ENCODE data around the gene TMED1.
"Not testable (repeated sequence)": the region's sequence is repeated elsewhere in the genome, so short reads cannot be mapped to it uniquely, and the experiment has no call there.

The TMED1 gene

GRCh38 chr19:10862561-10863106, 26.6 kb upstream of the TMED1 start:
- DNase-seq (ENCODE audit: low read depth) = no peak

DNA sequence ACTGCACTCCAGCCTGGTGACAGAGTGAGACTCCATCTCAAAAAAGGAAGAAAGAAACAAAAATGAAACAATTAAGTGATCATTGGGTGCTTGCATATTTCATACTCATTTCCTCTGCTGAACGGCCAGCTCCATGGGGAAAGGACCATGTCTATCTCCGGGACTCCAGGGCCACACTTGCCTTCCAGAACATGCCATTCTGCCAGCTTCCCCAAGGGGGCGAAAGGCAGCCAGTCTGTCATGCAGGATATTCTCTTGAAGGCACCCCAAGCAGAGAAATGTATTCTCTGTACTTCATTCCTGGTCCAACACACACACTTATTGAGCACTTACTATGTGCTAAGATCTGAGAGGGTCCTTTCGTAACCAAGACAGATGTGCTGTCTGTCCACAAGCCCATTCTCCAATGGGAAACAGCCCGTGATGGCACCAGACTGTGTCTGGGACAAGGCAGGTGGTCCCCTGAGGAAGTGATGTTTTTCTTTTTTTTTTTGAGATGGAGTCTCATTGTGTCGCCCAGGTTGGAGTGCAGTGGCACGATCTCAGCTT, 25.2 kb upstream of the TMED1 start:
- no peak for DNase-seq (ENCODE audit: low read depth)

DNA sequence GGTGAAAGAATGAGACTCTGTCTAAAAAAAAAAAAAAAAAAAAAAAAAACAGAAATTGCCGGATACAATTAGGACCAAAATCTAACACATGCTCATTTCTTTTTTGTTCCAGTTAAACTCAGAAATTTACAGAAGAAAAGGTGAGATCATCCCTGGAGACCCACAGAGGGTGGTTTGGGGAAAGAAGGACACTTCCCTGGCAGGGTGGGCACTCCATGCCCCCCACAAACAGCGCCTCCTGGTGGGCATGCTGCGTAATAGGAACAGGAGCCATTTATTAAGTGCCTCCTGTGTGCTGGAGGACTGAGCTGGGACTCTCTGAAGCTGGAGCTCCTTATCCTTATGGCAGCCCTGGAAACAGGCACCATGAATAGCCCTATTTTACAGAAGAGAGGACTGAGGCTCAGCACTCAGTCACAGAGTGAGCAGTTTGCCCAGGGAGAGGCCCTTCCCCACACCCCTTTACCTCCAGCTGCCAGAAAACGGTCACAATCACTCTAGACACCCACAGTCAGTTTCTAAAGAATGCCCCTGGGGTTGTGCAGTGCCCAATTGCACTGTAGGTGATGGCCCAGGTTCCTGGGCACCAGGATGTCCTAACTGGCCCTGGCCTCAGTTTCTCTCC, 22.3 kb upstream of the TMED1 start:
- no peak for DNase-seq (ENCODE audit: low read depth)

- not testable (repeated sequence) for DNase-seq (ENCODE audit: low read depth)
Measured at GRCh38 chr19:10856899-10857298, 20.9 kb upstream of the TMED1 start.

GRCh38 chr19:10855879-10856522, 20.0 kb upstream of the TMED1 start:
- DNase-seq (ENCODE audit: low read depth) = no peak

DNA sequence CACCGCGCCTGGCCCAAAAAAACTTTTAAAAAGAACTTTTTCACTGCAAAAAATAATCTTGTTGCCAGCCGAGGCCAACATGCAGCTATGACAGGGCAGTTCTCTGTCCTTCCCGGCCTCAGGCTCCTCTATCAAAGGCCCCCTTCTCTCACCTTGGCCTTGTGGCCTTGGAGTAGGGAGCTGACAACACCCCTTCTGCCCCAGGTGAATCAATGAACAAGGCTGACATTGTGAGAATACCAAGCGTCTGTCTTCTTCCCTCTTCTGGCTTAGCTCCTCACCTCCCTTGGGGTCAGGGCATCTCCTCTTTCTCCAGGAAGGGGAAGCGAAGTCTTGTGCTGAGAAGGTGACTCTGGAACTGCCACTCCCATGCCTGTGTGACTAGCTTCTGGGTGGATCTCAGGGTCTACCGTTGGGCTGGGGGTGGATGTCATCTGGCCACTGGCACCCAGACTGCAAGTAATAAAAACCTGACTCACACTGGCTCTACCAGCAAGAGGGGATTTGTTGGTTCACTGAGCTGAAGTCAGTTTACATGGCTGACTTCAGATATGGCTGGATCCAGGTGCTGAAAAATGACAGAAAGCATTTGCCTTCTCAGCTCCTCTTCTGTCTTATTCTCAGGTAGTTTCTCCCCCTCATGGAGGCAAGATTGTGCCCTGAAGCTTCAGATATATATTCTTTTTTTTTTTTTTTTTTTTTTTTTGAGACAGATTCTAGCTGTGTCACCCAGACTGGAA, 18.5 kb upstream of the TMED1 start:
- no peak for DNase-seq (ENCODE audit: low read depth)

- DNase-seq (ENCODE audit: low read depth) = no peak
Measured at GRCh38 chr19:10852941-10853340, 16.9 kb upstream of the TMED1 start.

GRCh38 chr19:10852098-10852800, 16.2 kb upstream of the TMED1 start:
- DNase-seq (ENCODE audit: low read depth) = peak; percentile 49

GRCh38 chr19:10850631-10851030, 14.6 kb upstream of the TMED1 start:
- DNase-seq (ENCODE audit: low read depth) = no peak

DNA sequence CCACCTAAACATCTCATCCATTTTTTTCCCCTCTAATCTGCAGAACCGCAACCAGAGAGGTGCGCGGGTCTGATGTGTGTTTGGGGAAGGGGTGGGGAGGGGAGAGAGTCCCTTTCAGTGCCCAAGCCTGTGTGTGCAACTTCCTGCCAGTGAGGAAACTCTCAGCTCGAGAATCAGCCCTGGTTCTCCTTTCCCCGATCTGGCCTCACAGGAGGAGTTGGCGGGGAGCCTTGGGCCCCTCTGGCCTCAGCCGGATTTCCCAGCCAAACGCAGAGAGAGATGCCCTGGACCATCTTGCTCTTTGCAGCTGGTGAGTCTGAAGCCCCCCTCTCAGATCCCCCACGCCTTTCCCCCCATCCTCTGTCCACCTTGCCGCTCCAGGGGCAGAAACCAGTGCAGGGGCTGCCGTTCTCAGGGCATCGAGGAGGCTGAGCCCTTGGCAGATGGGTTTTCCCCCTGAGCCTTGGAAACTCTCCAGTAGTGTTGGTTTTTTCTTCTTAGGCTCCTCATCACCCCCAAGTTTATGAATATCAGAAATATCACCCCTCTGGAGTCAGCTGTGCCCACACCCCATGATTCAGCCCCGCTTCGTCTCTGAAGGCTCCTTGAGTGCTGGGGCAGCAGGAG, 12.3 kb upstream of the TMED1 start, which contains the start of gene C19orf38:
Gene C19orf38 (plus strand): TSS at position 186 of the 627 bp plus-strand sequence. CDS start 94 bp downstream, at position 280.
- no peak for DNase-seq (ENCODE audit: low read depth)

- DNase-seq (ENCODE audit: low read depth) = no peak
Measured at GRCh38 chr19:10846500-10847202, 10.6 kb upstream of the TMED1 start.

- DNase-seq (ENCODE audit: low read depth) = no peak
Measured at GRCh38 chr19:10842788-10843187, 6.8 kb upstream of the TMED1 start.

- no peak for DNase-seq (ENCODE audit: low read depth)
Measured at GRCh38 chr19:10839114-10840050, 3.4 kb upstream of the TMED1 start.

DNA sequence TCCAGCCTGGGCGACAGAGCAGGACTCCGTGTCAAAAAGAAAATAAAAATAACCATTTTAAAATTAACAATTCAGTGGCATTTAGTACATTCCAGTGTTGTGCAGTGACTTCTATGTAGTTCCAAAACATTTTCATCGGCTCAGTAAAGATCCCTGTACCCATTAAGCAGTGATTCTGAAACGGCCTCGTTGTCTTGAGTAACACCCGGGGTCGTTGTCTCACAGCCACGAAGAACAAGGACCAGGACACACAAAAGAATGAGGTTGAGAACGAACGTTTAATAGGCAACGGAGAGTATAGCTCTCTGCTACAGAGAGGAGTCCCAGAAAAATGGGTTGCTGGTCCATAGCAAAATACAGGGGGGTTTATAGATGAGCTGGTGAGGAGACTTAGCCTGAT, 2.4 kb upstream of the TMED1 start:
- DNase-seq (ENCODE audit: low read depth) = no peak

GRCh38 chr19:10837649-10838048, 1.6 kb upstream of the TMED1 start:
- not testable (repeated sequence) for DNase-seq (ENCODE audit: low read depth)

- peak; percentile 55 for DNase-seq (ENCODE audit: low read depth)
Measured at GRCh38 chr19:10836479-10837330, 693 bp upstream of the TMED1 start.

GRCh38 chr19:10835089-10835753, 791 bp downstream of the TMED1 start:
- DNase-seq (ENCODE audit: low read depth) = no peak

DNA sequence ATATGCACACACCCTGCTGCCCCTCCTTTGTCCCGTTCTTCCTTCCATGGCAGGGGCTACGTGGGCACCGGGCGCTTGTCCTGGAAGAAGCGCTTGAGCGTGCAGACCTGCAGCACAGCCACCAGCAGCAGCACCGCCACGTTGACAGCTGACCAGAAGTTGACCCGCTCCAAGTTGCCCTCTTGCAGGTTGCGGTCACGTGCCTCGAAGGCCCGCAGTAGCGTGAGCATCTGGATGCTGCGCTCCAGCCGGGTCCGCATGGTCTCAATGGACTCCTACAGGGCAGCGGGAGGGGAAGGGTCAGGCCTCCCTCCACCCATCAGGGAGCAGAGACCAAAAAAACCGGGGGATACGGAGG, 3.1 kb downstream of the TMED1 start:
- no peak for DNase-seq (ENCODE audit: low read depth)

All from GM04503 (cell line).